Measurements from ENCODE around the gene KIAA1614.

DNA sequence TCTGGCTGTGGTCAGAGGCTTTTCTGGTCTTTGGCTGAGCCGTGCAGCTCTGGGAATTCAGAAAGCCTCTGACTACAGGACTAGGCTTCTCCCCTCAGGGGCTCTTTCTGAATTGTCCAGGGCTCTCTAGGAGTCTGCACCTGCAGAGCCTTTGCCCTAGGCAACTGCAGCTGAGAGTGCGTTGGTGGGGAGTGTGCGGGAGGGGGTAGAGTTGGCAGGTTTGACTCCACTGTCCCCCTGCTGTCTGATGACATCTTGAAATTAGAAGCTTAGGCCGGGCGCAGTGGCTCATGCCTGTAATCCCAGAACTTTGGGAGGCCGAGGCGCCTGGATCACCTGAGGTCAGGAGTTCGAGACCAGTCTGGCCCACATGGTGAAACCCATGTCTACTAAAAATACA, 32.9 kb downstream of the KIAA1614 start:
- TF ChIP-seq, protein P1, sequence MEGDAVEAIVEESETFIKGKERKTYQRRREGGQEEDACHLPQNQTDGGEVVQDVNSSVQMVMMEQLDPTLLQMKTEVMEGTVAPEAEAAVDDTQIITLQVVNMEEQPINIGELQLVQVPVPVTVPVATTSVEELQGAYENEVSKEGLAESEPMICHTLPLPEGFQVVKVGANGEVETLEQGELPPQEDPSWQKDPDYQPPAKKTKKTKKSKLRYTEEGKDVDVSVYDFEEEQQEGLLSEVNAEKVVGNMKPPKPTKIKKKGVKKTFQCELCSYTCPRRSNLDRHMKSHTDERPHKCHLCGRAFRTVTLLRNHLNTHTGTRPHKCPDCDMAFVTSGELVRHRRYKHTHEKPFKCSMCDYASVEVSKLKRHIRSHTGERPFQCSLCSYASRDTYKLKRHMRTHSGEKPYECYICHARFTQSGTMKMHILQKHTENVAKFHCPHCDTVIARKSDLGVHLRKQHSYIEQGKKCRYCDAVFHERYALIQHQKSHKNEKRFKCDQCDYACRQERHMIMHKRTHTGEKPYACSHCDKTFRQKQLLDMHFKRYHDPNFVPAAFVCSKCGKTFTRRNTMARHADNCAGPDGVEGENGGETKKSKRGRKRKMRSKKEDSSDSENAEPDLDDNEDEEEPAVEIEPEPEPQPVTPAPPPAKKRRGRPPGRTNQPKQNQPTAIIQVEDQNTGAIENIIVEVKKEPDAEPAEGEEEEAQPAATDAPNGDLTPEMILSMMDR (optimal IDR thresholded peaks at IDR 0.05 in 1 of 3, IDR thresholded peaks at IDR 0.05 in 1 of 3, conservative IDR thresholded peaks at IDR 0.05 in 1 of 3; ENCODE audit: extremely low read depth in 1 of 3, insufficient read depth in 2 of 3, low read length in 3 of 3): no peak
- TF ChIP-seq EZH2 (IDR thresholded peaks at IDR 0.05; ENCODE audit: low read length): no peak
